ENCODE data around the gene DNAJC28. TPM values are rescaled to one million over a fixed set of nuclear protein-coding genes. Genes with fewer than 3 reads are reported as not detected.
"Not testable (repeated sequence)": the region's sequence is repeated elsewhere in the genome, so short reads cannot be mapped to it uniquely, and the experiment has no call there.

DNAJC28 gene
- total RNA-seq, 1 donor from 2014 or later: 2.4 TPM

DNA sequence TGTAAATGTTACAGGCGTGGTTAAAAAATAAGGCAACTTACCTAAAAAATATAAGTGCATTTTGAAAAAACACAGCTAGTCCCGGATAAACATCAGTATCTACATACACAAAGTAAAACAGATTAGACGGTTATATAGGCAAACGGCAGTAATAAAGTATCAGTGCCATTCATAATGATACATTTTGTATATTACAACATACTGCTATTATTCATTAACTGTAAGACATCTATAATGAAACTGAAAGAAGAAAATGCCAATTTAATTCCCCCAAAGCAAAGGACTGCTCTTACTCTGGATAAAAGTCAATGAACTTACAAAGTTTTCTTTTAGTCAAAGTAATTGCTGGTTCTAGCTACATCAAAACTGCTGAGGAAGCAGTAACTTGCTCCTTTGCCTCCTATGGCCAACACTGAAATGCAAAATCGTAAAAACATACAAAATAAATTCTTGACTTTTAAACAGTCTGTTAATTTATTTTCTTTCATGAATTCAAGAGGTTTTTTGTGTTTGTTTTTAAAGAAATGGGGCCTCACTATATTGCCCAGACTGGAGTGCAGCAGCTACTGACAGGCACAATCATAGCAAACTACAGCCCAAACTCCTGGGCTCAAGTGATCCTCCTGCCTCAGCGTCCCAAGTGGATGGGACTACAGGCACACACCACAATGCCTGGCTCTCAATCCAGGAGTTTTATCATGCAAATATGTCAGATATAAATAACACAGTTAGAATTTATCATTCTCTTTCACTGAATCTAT, 35.6 kb downstream of the DNAJC28 start:
- no peaks in the 10 kb centered on the region for H3K36me3 ChIP-seq (ENCODE audit: control insufficient read depth, insufficient read depth, low read length)
- TF ChIP-seq, protein P1, sequence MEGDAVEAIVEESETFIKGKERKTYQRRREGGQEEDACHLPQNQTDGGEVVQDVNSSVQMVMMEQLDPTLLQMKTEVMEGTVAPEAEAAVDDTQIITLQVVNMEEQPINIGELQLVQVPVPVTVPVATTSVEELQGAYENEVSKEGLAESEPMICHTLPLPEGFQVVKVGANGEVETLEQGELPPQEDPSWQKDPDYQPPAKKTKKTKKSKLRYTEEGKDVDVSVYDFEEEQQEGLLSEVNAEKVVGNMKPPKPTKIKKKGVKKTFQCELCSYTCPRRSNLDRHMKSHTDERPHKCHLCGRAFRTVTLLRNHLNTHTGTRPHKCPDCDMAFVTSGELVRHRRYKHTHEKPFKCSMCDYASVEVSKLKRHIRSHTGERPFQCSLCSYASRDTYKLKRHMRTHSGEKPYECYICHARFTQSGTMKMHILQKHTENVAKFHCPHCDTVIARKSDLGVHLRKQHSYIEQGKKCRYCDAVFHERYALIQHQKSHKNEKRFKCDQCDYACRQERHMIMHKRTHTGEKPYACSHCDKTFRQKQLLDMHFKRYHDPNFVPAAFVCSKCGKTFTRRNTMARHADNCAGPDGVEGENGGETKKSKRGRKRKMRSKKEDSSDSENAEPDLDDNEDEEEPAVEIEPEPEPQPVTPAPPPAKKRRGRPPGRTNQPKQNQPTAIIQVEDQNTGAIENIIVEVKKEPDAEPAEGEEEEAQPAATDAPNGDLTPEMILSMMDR (IDR thresholded peaks at IDR 0.05; ENCODE audit: insufficient read depth, low read length, poor library complexity, severe bottlenecking): no peak
- no peaks in the 10 kb centered on the region for H3K27me3 ChIP-seq (ENCODE audit: control insufficient read depth, insufficient read depth, low read length)
- DNase-seq (ENCODE audit: low read depth): no peak
- H3K4me3 ChIP-seq (ENCODE audit: low read depth, low read length): no peak overlapping the region

DNA sequence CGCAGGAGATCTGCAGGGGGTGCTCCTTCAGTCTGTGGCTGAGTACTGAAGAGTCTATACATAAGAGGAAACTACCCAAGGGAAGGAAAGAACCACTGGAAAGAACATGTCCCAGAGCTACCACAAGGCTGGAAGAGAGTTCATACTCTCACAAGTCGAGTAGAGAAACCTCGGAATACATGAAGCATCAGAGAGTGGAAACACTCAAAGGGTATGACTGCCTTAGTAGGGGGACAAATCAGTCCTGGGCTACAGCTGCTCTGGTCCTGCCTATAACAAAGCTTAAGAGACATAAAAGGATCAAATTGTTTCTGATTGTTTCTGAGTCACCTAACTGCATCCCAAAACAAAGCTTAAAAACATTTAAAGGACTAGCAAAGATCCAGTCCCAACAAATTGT, 39.2 kb downstream of the DNAJC28 start:
- Histone ChIP-seq H3K4me3 (ENCODE audit: low read depth, low read length) (no peak overlapping the region), H3K27me3 (ENCODE audit: control insufficient read depth, insufficient read depth, low read length) (no peaks in the 10 kb centered on the region), H3K36me3 (ENCODE audit: control insufficient read depth, insufficient read depth, low read length) (no peaks in the 10 kb centered on the region)
- no peak for DNase-seq (ENCODE audit: low read depth)
- TF ChIP-seq, protein P1 (IDR thresholded peaks at IDR 0.05; ENCODE audit: insufficient read depth, low read length, poor library complexity, severe bottlenecking): no peak

DNA sequence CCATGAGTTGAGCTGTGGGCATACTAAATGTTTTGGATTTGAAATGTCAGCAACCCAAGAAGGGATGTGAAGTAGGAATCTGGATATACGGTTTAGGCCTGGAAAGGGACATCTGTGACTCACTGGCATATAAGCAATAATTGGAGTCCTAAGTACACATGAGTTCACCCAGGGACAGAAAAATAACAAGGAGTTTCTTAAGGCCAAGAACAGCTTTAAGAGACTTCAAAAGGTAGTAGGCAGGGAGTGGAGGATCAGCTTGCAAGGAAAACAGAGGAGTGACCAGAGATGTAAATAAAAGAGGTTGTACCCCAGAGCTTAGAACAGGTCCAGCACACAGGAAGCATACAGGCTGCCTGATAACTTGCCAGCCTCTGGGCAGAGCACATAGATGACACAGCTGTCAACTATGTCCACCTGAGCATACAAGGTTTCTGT, 39.9 kb downstream of the DNAJC28 start:
- TF ChIP-seq, protein P1 (IDR thresholded peaks at IDR 0.05; ENCODE audit: insufficient read depth, low read length, poor library complexity, severe bottlenecking): no peak
- H3K27me3 ChIP-seq (ENCODE audit: control insufficient read depth, insufficient read depth, low read length): no peaks in the 10 kb centered on the region
- DNase-seq (ENCODE audit: low read depth): no peak
- no peaks in the 10 kb centered on the region for H3K36me3 ChIP-seq (ENCODE audit: control insufficient read depth, insufficient read depth, low read length)
- H3K4me3 ChIP-seq (ENCODE audit: low read depth, low read length): no peak overlapping the region

DNA sequence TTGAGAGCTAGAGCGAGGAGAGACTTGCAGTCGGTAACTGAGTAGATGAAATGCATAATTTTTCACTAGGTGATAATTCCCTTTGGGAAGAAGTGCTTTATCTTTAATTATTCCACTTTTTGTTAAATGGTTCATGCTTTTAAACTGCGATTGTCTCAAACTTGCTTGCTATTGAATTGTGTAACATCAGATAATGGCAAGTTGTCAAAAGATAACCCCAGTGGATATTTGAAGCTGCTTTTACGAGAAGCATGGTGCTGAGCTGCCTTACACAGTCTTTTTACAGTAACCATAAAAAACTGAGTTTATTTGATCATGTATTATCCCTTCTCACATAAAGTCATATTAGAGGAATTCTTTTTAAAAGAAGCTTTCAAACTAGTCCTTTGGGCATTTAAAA, 41.9 kb downstream of the DNAJC28 start:
- DNase-seq (ENCODE audit: low read depth): no peak
- TF ChIP-seq, protein P1 (IDR thresholded peaks at IDR 0.05; ENCODE audit: insufficient read depth, low read length, poor library complexity, severe bottlenecking): no peak
- Histone ChIP-seq H3K36me3 (ENCODE audit: control insufficient read depth, insufficient read depth, low read length) (no peaks in the 10 kb centered on the region), H3K4me3 (ENCODE audit: low read depth, low read length) (no peak overlapping the region), H3K27me3 (ENCODE audit: control insufficient read depth, insufficient read depth, low read length) (no peaks in the 10 kb centered on the region)

DNA sequence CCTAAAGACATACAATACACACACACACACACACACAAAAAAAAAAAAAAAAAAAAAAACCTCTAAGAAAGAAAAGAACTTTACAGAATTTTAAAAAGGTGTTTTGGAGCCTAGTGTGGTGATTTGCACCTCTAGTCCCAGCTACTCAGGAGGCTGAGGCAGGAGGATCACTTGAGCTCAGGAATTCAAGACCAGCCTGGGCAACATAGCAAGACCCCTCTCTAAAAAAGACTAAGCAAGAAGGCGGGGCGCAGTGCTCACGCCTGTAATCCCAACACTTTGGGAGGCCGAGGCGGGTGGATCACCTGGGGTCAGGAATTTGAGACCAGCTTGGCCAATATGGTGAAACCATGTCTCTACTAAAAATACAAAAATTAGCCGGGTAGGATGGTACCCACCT, 44.9 kb downstream of the DNAJC28 start:
- H3K36me3 ChIP-seq (ENCODE audit: control insufficient read depth, insufficient read depth, low read length); DNase-seq (ENCODE audit: low read depth); H3K4me3 ChIP-seq (ENCODE audit: low read depth, low read length); H3K27me3 ChIP-seq (ENCODE audit: control insufficient read depth, insufficient read depth, low read length): not testable (repeated sequence)

DNA sequence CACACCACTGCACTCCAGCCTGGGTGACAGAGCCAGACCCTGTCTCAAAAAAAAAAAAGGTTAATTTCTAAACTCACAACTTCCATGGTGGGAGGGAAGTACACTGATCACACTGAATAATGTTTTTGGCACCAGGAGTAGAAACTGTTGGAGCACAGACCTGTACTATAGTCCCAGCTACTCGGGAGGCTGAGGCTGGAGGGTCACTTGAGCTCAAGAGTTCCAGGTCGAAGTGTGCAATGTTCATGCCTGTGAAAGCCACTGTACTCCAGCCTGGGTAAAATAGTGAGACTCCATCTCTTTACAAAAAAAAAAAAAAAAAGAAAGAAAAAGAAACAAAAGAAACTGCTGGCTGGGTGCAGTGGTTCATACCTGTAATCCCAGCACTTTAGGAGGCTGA, 47.0 kb downstream of the DNAJC28 start:
- Histone ChIP-seq H3K27me3 (ENCODE audit: control insufficient read depth, insufficient read depth, low read length) (no peaks in the 10 kb centered on the region), H3K4me3 (ENCODE audit: low read depth, low read length) (no peak overlapping the region), H3K36me3 (ENCODE audit: control insufficient read depth, insufficient read depth, low read length) (no peaks in the 10 kb centered on the region)
- TF ChIP-seq, protein P1 (IDR thresholded peaks at IDR 0.05; ENCODE audit: insufficient read depth, low read length, poor library complexity, severe bottlenecking): no peak
- no peak for DNase-seq (ENCODE audit: low read depth)

All from kidney epithelial cell (primary cell).